ENCODE measurements around the gene TMEM163.

- TF ChIP-seq HDGF (IDR thresholded peaks at IDR 0.05; ENCODE audit: borderline replicate concordance) (no peak), FOXK2 (IDR thresholded peaks at IDR 0.05) (no peak), L3MBTL2 (conservative IDR thresholded peaks at IDR 0.05) (no peak), TARDBP (IDR thresholded peaks at IDR 0.05) (no peak), SUZ12 (IDR thresholded peaks at IDR 0.05) (no peak), BHLHE40 (IDR thresholded peaks at IDR 0.05; ENCODE audit: borderline replicate concordance) (no peak), FOXM1 (IDR thresholded peaks at IDR 0.05; ENCODE audit: borderline replicate concordance) (no peak), LEF1 (IDR thresholded peaks at IDR 0.05; ENCODE audit: borderline replicate concordance) (no peak), FOXA1 (IDR thresholded peaks at IDR 0.05) (no peak), ZNF384 (IDR thresholded peaks at IDR 0.05) (no peak), SP1 (IDR thresholded peaks at IDR 0.05) (no peak)
Measured at GRCh38 chr2:134570676-134571075, 148.1 kb downstream of the TMEM163 start.

Data from HEK293T (cell line).